Neuron (in vitro differentiated cells): Measurements from ENCODE around the gene ASAP2.
A peak's percentile ranks its signal among the peaks of the same experiment; 100 is the strongest.

Source experiments
- H2AFZ ChIP-seq: one replicate; pipeline ENCODE4 v1.6.1; 2013; ENCODE audit warnings: low read depth, mild to moderate bottlenecking, inconsistent platforms, low read length, moderate library complexity
- H3K27me3 ChIP-seq: one replicate; pipeline ENCODE4 v1.6.1; 2013; ENCODE audit warnings: low read length; ENCODE audit not compliant: insufficient read depth
- H3K36me3 ChIP-seq: one replicate; pipeline ENCODE4 v1.6.1; 2013; ENCODE audit warnings: low read length; ENCODE audit not compliant: insufficient read depth
- H3K4me1 ChIP-seq: one replicate; pipeline ENCODE4 v1.6.1; 2013; ENCODE audit warnings: low read length; ENCODE audit not compliant: insufficient read depth
- H3K4me3 ChIP-seq: 2 replicates; pipeline ENCODE4 v1.5.1; 2013; ENCODE audit warnings: mild to moderate bottlenecking, low read length, moderate library complexity
- H3K9me3 ChIP-seq: one replicate; pipeline ENCODE4 v1.6.1; 2013; ENCODE audit warnings: low read length

The ASAP2 gene

DNA sequence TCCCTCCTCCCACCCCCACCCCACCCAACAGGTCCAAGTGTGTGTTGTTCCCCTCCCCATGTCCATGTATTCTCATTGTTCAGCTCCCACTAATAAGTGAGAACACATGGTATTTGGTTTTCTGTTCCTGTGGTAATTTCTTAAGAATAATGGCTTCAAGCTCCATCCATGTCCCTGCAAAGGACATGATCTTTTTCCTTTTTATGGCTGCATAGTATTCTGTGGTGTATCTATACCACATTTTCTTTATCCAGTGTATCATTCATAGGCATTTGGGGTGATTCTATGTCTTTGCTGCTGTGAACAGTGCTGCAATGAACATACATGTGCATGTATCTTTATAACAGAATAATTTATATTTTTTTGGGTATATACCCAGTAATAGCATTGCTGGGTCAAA is 12.3 kb upstream of the ASAP2 start:
- Histone ChIP-seq H2AFZ (no peak overlapping the region), H3K4me1 (no peaks in the 10 kb centered on the region), H3K36me3 (no peaks in the 10 kb centered on the region), H3K27me3 (peaks cover 5% of the 10 kb centered on the region), H3K9me3 (no peaks in the 10 kb centered on the region), H3K4me3 (no peak overlapping the region)

DNA sequence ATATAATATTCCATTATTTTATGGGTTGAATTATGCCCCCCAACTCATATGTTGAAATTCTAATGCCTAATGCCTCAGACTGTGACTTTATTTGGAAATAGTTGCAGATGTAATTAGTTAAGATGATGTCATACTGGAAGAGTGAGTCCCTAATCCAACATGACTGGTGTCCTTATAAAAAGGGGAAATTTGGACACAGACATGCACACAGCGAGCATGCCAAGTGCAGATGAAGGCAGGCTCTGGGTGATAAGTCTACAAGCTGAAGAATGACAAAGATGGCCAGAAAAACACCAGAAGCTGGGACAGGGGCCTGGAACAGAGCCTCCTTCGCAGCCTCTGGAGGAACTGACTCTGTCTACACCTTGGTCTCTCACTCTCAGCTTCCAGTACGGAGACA is 10.0 kb upstream of the ASAP2 start:
- Histone ChIP-seq H3K4me1 (no peaks in the 10 kb centered on the region), H3K36me3 (no peaks in the 10 kb centered on the region), H3K4me3 (no peak overlapping the region), H3K9me3 (no peaks in the 10 kb centered on the region), H3K27me3 (no peaks in the 10 kb centered on the region), H2AFZ (no peak overlapping the region)

DNA sequence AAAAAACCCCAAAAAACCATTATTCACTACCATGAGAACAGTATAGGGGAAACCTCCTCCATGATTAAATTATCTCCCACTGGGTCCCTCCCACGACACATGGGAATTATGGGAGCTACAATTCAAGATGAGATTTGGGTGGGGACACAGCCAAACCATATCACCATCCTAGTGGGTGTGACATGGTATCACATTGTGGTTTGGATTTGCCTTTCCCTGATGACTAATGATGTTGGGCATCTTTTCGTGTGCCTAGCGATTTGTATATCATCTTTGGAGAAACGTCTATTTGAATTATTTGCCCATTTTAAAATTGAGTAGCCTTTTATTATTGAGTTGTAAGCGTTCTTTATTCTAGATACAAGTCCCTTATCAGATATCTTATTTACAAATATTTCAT is 8.7 kb upstream of the ASAP2 start:
- H3K27me3 ChIP-seq = no peaks in the 10 kb centered on the region
- no peaks in the 10 kb centered on the region for H3K36me3 ChIP-seq
- no peak overlapping the region for H2AFZ ChIP-seq
- H3K4me3 ChIP-seq = no peak overlapping the region
- no peaks in the 10 kb centered on the region for H3K4me1 ChIP-seq
- H3K9me3 ChIP-seq = no peaks in the 10 kb centered on the region

DNA sequence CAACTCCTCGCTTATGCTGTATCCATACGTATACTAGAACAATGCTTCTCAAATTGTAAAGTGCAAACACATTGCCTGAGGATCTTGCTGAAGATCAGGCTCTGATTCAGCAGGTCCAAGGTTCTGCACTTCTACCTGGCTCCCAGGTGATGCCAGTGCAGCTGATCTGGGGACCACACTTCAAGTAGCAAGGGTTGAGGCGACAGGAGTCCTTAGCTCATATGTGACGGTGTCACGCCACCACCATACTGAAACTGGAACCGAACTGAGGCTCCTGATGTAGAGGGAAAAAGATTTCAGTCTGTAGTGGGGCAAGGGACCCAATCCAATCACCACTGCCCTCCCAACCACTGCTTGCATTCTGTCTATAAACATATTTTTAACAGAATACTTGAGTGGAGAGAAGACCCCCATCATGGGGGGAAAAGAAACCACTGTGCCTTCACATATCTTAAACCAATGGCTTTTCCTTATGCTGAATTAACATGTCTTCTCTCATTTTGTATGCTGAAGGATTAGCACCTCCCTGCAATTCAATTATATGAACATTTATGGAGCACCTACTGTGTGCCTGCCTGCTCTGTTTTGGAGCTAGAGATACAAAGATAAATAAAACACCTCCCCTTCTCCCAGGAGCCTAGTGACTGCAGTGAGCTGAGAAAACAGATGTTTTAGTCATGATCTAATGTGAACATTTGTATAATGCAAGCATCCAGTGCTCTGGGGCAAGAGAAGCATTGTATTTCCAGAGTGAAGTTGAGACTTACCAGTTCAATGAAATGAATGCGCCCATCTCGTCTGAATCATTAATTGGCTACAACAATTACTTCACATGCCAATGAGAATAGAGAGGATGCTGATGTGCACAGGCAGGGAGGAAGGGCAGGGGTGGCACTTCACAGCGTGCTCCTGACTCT is 6.6 kb upstream of the ASAP2 start:
- no peaks in the 10 kb centered on the region for H3K27me3 ChIP-seq
- no peaks in the 10 kb centered on the region for H3K36me3 ChIP-seq
- H3K4me1 ChIP-seq = peaks cover 3% of the 10 kb centered on the region
- no peaks in the 10 kb centered on the region for H3K9me3 ChIP-seq
- H3K4me3 ChIP-seq = no peak overlapping the region
- no peak overlapping the region for H2AFZ ChIP-seq

DNA sequence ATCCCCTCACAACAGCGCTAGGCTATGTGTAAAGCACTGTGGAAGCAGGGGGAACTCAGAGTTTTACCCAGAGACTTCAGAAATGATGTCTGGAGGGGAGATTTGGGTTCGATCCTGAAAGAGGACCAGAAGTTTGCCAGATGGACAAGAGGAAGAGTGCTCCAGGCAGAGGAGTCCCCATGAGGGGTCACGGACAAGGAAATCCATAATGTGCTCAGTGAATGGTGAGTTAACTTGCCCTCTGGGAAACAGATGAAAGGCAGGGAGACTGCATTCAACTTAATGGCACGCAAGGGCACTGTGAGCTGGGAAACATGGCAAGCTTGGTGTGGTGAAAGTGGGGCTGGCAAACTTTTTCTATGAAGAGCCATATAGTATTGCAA is 6.0 kb upstream of the ASAP2 start:
- Histone ChIP-seq H2AFZ (no peak overlapping the region), H3K4me1 (peaks cover 10% of the 10 kb centered on the region), H3K36me3 (no peaks in the 10 kb centered on the region), H3K27me3 (no peaks in the 10 kb centered on the region), H3K9me3 (no peaks in the 10 kb centered on the region), H3K4me3 (no peak overlapping the region)

DNA sequence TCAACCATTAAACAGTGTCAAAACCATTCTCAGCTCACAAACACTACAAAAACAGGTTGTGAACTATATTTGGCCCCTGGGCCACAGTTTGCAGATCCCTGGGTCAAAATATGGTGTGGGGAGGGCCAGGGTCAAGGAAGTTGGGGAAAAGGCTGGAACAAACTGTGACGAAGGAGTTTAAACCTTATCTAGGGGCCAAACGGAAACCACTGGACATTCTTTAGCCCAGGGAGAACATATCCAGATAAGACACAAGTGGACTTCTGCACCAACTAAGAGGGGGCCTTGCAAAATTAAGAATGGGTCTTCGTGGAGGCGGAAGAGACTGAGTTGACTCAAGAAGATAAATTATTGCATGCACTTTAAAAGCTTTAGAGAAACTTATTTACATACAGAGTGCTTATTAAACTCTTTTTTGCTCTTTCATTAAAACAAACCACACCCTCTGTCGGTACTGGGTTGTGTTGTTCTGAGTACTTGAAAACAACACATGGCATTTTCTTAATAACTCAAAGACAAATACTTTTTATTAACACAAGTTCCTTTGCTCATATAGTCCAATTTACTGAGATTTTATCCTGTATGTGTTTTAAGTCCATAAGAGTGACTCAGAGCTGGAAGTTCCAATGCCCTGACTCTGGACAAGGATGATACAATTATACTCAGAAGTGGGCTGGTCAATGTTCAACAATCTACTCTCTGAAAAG is 5.3 kb upstream of the ASAP2 start:
- Histone ChIP-seq H2AFZ (no peak overlapping the region), H3K36me3 (no peaks in the 10 kb centered on the region), H3K27me3 (no peaks in the 10 kb centered on the region), H3K9me3 (no peaks in the 10 kb centered on the region), H3K4me1 (peaks cover 10% of the 10 kb centered on the region), H3K4me3 (no peak overlapping the region)

DNA sequence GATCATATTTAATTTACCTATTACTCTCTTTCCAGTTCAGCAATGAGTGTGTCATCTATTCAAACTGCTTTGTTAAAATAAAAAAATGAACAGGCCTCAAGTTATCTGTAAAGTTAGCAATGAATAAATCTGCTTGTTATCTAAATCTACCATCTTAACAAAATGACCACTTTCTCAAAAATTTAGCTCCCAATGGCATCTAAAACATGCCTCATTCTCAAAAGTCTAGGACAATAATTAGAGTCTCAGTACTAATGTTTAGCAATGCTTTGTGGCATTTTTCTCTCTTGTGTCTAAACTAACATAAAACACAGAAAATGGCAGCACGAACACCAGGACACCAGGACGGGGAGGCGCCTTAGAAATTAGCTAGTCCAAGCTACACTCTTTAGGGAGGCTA is 3.6 kb upstream of the ASAP2 start:
- Histone ChIP-seq H2AFZ (no peak overlapping the region), H3K4me1 (peaks cover 10% of the 10 kb centered on the region), H3K4me3 (no peak overlapping the region), H3K9me3 (no peaks in the 10 kb centered on the region), H3K27me3 (no peaks in the 10 kb centered on the region), H3K36me3 (no peaks in the 10 kb centered on the region)

DNA sequence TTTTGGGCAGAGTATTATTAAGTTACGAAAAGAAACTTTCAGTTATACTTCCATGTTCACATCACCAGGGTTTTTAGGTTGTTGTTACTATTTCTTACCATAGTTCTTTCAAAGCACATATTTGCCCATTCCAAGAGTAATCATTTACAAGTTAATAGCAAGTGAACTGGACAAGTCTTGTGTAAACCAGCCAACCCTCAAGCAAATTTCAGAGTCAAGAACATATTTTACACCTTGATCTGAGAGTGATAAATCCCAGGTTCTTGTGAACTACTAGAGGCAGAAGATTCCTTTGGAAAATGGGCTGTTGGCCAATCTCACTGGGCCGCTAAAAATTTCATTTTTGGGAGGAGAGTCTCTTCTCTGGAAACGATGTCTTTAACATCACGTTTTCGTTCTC is 2.7 kb upstream of the ASAP2 start:
- Histone ChIP-seq H2AFZ (no peak overlapping the region), H3K4me3 (no peak overlapping the region), H3K4me1 (peaks cover 15% of the 10 kb centered on the region), H3K9me3 (no peaks in the 10 kb centered on the region), H3K36me3 (no peaks in the 10 kb centered on the region), H3K27me3 (no peaks in the 10 kb centered on the region)

DNA sequence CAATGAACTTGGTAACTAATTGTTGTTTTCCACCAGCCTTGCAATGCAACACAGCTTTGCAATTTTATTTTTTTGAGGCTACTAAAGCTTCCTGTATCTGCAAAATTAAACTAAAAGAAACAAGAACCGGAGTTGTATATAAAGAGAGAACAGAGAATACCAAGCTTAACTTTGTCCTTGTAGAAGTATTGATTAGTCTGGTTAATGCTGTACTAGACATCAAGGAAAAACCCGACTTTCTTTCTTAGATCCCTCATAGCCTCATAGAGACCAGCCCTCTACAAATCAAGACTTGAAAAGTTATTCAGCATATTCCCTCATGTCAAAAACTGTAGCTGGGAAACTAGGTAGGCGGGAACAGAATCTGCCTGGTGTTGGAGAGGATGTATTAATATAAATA is 1.7 kb upstream of the ASAP2 start:
- Histone ChIP-seq H2AFZ (peak overlapping the region; percentile 69), H3K9me3 (no peaks in the 10 kb centered on the region), H3K4me1 (peaks cover 15% of the 10 kb centered on the region), H3K4me3 (peak overlapping the region; percentile 74), H3K27me3 (no peaks in the 10 kb centered on the region), H3K36me3 (peaks cover 2% of the 10 kb centered on the region)

DNA sequence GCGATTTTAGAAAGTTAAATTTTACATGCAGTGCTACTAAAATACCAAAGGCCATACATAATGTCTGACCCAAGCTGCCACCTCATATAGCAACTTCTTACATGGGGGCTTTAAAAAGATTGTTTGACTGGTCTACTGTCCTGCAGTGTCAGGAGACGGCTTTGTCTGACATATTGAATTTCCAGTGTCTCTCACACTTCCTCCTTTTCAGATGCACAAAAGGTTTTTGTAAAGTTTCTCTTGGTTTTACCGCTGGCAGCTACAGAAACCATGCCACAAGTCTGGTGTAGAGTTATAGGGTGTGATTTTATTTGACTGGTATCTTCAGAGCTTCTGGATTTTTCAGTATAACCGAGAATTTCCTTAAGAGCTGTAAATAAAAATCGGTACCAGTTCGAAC is 1.1 kb upstream of the ASAP2 start:
- Histone ChIP-seq H3K4me3 (peak overlapping the region; percentile 74), H3K27me3 (no peaks in the 10 kb centered on the region), H3K36me3 (peaks cover 2% of the 10 kb centered on the region), H3K4me1 (peaks cover 15% of the 10 kb centered on the region), H3K9me3 (no peaks in the 10 kb centered on the region), H2AFZ (peak overlapping the region; percentile 69)

DNA sequence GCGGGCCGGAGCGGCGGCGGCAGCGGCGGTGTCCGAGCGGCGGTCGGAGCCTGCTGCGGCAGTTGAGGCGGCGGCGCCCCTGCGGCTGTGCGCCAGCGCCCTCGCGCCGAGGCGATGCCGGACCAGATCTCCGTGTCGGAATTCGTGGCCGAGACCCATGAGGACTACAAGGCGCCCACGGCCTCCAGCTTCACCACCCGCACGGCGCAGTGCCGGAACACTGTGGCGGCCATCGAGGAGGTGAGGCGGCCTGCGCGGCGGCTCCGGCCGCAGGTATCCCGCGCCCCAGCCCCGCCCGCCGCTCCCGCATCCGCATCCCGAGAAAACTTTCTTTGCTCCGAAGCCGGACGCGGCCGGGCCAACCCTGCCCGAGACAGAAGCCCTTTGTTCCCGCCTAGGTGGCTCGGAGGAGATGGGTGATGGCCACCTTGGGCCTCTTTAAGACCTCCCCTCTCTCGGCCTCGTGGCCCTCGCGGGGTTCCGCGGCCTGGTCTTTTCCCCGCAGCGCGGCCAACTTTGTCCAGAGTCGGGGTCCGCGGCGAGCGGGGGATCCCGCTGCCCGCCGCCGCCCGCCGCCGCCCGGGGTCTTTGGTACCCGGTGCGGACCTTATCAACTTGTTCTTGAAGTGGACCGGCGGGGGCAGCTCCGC is 504 bp downstream of the ASAP2 start:
- peak overlapping the region; percentile 74 for H2AFZ ChIP-seq
- no peaks in the 10 kb centered on the region for H3K27me3 ChIP-seq
- peaks cover 3% of the 10 kb centered on the region for H3K36me3 ChIP-seq
- no peaks in the 10 kb centered on the region for H3K9me3 ChIP-seq
- H3K4me3 ChIP-seq = peak overlapping the region; percentile 74
- peaks cover 25% of the 10 kb centered on the region for H3K4me1 ChIP-seq

DNA sequence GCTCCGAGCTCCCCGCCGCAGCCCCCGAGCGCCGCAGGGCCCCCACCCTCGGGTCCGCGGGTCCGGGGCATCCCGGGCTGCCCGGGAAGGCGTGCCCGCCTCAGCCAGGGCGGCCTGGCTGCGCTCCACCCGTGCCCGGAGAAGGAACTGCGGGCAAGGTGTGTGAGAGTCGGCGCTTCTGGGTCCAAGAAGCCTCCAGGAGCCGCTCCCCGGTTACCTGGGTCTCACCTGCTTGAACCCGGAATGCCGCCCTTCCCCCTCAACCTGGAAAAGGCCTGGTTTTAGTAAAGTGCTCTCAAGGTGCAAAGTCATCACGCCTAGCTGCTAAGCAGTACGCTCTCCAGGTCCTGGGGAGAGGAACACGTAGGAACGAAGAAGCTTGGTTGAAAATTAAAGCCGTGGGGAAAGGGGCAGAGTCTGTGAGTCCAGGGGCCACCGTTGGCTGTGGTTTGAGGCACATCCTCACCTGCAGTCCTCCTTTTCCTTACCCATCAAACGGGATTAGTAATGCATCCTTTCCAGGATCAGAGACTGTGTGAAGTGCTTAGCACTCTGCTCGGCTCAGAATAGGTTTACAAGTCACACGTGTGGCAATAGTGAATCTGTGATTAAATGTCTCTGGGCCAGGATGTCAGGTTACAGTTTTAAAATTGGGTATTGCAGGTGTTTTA is 1.2 kb downstream of the ASAP2 start:
- Histone ChIP-seq H3K9me3 (no peaks in the 10 kb centered on the region), H3K27me3 (no peaks in the 10 kb centered on the region), H3K4me1 (peaks cover 25% of the 10 kb centered on the region), H3K4me3 (peak overlapping the region; percentile 74), H2AFZ (peak overlapping the region; percentile 74), H3K36me3 (peaks cover 7% of the 10 kb centered on the region)

DNA sequence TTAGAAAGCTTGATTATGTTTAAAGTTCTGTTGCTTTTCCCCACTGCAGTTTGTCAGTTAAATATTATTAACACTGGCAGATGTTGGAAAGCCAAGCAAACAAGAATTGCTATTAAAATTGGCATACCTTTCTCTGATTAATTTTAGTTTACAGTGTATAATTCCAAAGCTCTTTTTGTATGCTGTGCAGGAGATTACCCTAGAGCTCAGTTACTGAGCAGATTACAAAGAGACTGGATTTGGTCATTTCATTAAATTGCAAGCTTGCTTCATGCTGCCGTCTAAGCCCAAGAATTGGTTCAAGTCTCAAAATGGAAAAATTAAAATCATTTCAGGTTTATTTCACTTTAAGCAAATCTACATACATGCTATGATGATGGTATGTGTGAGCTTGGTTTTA is 2.3 kb downstream of the ASAP2 start:
- H3K9me3 ChIP-seq = no peaks in the 10 kb centered on the region
- no peaks in the 10 kb centered on the region for H3K27me3 ChIP-seq
- peaks cover 9% of the 10 kb centered on the region for H3K36me3 ChIP-seq
- H3K4me3 ChIP-seq = peak overlapping the region; percentile 74
- peaks cover 25% of the 10 kb centered on the region for H3K4me1 ChIP-seq
- no peak overlapping the region for H2AFZ ChIP-seq
